ENCODE data around the gene CHST4. TPM values are rescaled to one million over a fixed set of nuclear protein-coding genes. Genes with fewer than 3 reads are reported as not detected.
"Not testable (repeated sequence)": the region's sequence is repeated elsewhere in the genome, so short reads cannot be mapped to it uniquely, and the experiment has no call there.

The CHST4 gene
- total RNA-seq, 2 donors from 2014 or later, result not detected

GRCh38 chr16:71576971-71577370, 50.7 kb downstream of the CHST4 start, which contains the start of gene TAT:
TSS of gene TAT (minus strand) at chr16:71577092. CDS start at chr16:71576415, 677 bp downstream.
- DNase-seq (ENCODE audit: low spot score) (no peak), ATAC-seq (ENCODE audit: insufficient number of reproducible peaks, low FRiP score, low read depth) (no peak)
- Histone ChIP-seq H3K4me3 (no peak within 1 kb of the TSS), H3K4me1 (ENCODE audit: control insufficient read depth in 1 of 2, low read depth in 2 of 2) (no peaks in the 10 kb centered on the region), H3K27me3 (replicated peaks; ENCODE audit: insufficient read depth) (no peaks in the 10 kb centered on the region), H3K9me3 (no peaks in the 10 kb centered on the region), H3K36me3 (no peaks in the 10 kb centered on the region), H3K27ac (no peak within 1 kb of the TSS)
- TF ChIP-seq CTCF (IDR thresholded peaks at IDR 0.05), result no peak

DNA sequence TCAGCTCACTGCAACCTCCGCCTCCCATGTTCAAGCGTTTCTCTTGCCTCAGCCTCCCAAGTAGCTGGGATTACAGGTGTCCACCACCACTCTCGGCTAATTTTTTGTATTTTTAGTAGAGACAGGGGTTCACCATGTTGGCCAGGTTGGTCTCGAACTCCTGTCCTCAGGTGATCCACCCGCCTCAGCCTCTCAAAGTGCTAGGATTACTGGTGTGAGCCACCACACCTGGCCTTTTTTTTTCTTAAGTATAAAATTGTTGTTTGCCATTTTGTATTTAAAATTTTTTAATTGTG, 56.3 kb downstream of the CHST4 start:
- H3K36me3 ChIP-seq, result not testable (repeated sequence)

DNA sequence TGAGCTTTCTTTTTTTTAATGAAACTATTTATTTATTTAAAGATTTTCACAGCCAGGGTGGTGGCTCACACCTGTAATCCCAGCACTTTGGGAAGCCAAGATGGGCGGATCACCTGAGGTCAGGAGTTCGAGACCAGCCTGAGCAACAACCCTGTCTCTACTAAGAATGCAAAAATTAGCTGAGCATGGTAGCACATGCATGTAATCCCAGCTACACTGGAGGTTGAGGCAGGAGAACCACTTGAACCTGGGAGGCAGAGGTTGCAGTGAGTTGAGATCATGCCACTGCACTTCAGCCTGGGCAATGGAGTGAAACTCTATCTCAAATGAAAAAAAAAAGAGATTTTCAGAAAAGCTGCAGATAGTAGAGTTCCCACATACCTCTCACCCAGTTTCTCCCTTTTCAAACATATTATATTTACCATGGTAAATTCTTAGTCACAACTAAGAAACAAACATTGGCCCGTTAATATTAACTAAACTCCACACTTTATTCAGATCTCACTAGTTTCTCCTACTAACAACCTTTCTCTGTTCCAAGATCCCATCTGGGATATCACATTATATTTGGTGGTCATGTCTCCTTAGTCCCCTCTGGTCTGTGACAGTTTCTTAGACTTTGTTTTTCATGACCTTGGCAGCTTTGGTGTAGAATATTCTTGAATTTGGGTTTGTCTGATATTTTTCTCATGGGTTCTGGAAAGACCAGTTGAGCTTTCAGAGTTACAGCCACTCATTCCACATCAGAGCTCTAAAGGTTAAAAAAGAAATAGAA, 58.5 kb downstream of the CHST4 start:
- ATAC-seq (ENCODE audit: insufficient number of reproducible peaks, low FRiP score, low read depth), result no peak
- H3K27ac ChIP-seq, result no peak overlapping the region

More for the DNA sequence above, 56.3 kb downstream of the CHST4 start:
- H3K27me3 ChIP-seq (replicated peaks; ENCODE audit: insufficient read depth); H3K4me3 ChIP-seq; H3K4me1 ChIP-seq (ENCODE audit: control insufficient read depth in 1 of 2, low read depth in 2 of 2); DNase-seq (ENCODE audit: low spot score); H3K9me3 ChIP-seq; ATAC-seq (ENCODE audit: insufficient number of reproducible peaks, low FRiP score, low read depth); H3K27ac ChIP-seq: not testable (repeated sequence)

DNA sequence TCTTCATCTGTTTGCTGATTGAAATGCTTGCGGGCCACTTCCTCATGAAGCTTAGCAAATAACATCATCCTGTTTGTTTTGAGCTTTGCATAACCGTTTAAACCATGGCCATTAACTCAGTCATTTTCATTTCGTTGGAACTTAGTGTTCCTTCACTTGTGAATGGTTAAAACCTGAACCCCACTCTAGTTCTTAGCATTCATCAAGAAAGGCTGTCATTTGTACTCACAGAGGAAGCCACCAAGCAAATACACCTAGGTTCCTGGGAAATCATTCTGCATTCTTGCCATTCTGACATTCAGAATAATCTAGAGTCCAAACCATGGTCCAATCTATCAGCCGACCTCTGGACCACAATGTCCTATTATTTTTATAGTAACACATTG, 59.1 kb downstream of the CHST4 start:
- DNase-seq (ENCODE audit: low spot score), result no peak
- Histone ChIP-seq H3K4me1 (ENCODE audit: control insufficient read depth in 1 of 2, low read depth in 2 of 2) (no peaks in the 10 kb centered on the region), H3K27ac (no peak overlapping the region), H3K4me3 (no peak overlapping the region), H3K36me3 (no peaks in the 10 kb centered on the region), H3K27me3 (replicated peaks; ENCODE audit: insufficient read depth) (no peaks in the 10 kb centered on the region), H3K9me3 (no peaks in the 10 kb centered on the region)
- ATAC-seq (ENCODE audit: insufficient number of reproducible peaks, low FRiP score, low read depth), result no peak
- no peak for TF ChIP-seq CTCF (IDR thresholded peaks at IDR 0.05)

More for the DNA sequence above, 58.5 kb downstream of the CHST4 start:
- no peaks in the 10 kb centered on the region for H3K36me3 ChIP-seq
- no peaks in the 10 kb centered on the region for H3K9me3 ChIP-seq
- no peaks in the 10 kb centered on the region for H3K4me1 ChIP-seq (ENCODE audit: control insufficient read depth in 1 of 2, low read depth in 2 of 2)
- no peak for TF ChIP-seq CTCF (IDR thresholded peaks at IDR 0.05)
- H3K4me3 ChIP-seq, result no peak overlapping the region
- H3K27me3 ChIP-seq (replicated peaks; ENCODE audit: insufficient read depth), result no peaks in the 10 kb centered on the region
- no peak for DNase-seq (ENCODE audit: low spot score)

Other genes starting within 250 kb of the CHST4 start
- gene CMTR2, start 237.0 kb upstream of the CHST4 start, total RNA-seq, result 10 to 100 TPM; 14.6 to 15.9 TPM
- under 1 TPM in 1 of 2 donors, not detected in 1; 0.81 TPM for gene CALB2, start 167.7 kb upstream of the CHST4 start, total RNA-seq
- gene TLE7, start 84.4 kb upstream of the CHST4 start, total RNA-seq, result not detected
- 10 to 100 TPM in 1 of 2 donors, 1 to 10 TPM in 1; 3.9 to 10.1 TPM for gene ZNF23, start 64.2 kb upstream of the CHST4 start, total RNA-seq
- gene ZNF19, start 37.1 kb upstream of the CHST4 start, total RNA-seq, result 1 to 10 TPM; 3.7 to 9.0 TPM
- gene TAT, start 50.7 kb downstream of the CHST4 start, total RNA-seq, result not detected
- not detected for gene MARVELD3, start 99.8 kb downstream of the CHST4 start, total RNA-seq
- 10 to 100 TPM in 1 of 2 donors, 1 to 10 TPM in 1; 8.1 to 17.1 TPM for gene PHLPP2, start 198.3 kb downstream of the CHST4 start, total RNA-seq

Measured in thoracic aorta (tissue), 2 donors.